ENCODE measurements around the gene ZNF771. TPM values are rescaled to one million over a fixed set of nuclear protein-coding genes. Genes with fewer than 3 reads are reported as not detected.
"Not testable (repeated sequence)": the region's sequence is repeated elsewhere in the genome, so short reads cannot be mapped to it uniquely, and the experiment has no call there.

ZNF771 gene
- polyA plus RNA-seq, 10 donors = 3.0 to 7.0 (median 4.0) TPM

GRCh38 chr16:30372725-30373124 lies 34.7 kb upstream of the ZNF771 start:
- no peak for DNase-seq

GRCh38 chr16:30374538-30374937 lies 32.9 kb upstream of the ZNF771 start, which contains the start of gene MYL11:
Gene MYL11, plus strand, starts transcription at chr16:30374802. Its CDS starts 56 bp downstream, at chr16:30374858.
- DNase-seq = peak in 1 of 3 donors; percentile 75

GRCh38 chr16:30375864-30376263 lies 31.5 kb upstream of the ZNF771 start:
- DNase-seq = no peak

- DNase-seq = peak in 1 of 3 donors; percentile 17
These were observed 30.9 kb upstream of the ZNF771 start for GRCh38 chr16:30376461-30376902.

GRCh38 chr16:30377050-30377811 lies 30.2 kb upstream of the ZNF771 start:
- no peak for DNase-seq

GRCh38 chr16:30377812-30378235 lies 29.6 kb upstream of the ZNF771 start:
- peak; percentile 88 to 96 (median 94) for DNase-seq

GRCh38 chr16:30378236-30379157 lies 28.9 kb upstream of the ZNF771 start:
- peak; percentile 98 to 99 (median 99) for DNase-seq

- no peak for DNase-seq
These were observed 28.1 kb upstream of the ZNF771 start for GRCh38 chr16:30379158-30379783.

- no peak for DNase-seq
These were observed 27.2 kb upstream of the ZNF771 start for GRCh38 chr16:30380072-30380802.

- DNase-seq = no peak
These were observed 26.6 kb upstream of the ZNF771 start for GRCh38 chr16:30380803-30381208.

GRCh38 chr16:30381291-30382041 lies 25.9 kb upstream of the ZNF771 start:
- DNase-seq = no peak

- no peak for DNase-seq
These were observed 25.1 kb upstream of the ZNF771 start, which contains the start of gene SEPTIN1 for GRCh38 chr16:30382111-30382881. Gene SEPTIN1, minus strand, starts transcription at chr16:30382561. Its CDS starts 19 bp downstream, at chr16:30382542.

- peak in 2 of 3 donors; percentile 77 to 90 for DNase-seq
These were observed 23.9 kb upstream of the ZNF771 start for GRCh38 chr16:30383521-30383920.

- peak in 1 of 3 donors; percentile 78 for DNase-seq
These were observed 12.7 kb upstream of the ZNF771 start for GRCh38 chr16:30394592-30395154.

- DNase-seq = peak; percentile 89 to 97 (median 93)
These were observed 12.0 kb upstream of the ZNF771 start, which contains the start of gene ZNF48 for GRCh38 chr16:30395155-30395991. Gene ZNF48, plus strand, starts transcription at chr16:30395420. Its CDS starts 375 bp downstream, at chr16:30395795.

- DNase-seq = no peak
These were observed 11.3 kb upstream of the ZNF771 start for GRCh38 chr16:30395992-30396585.

- DNase-seq = not testable (repeated sequence)
These were observed 10.8 kb upstream of the ZNF771 start for GRCh38 chr16:30396627-30397026.

- DNase-seq = no peak
These were observed 10.3 kb upstream of the ZNF771 start for GRCh38 chr16:30397056-30397455.

Data from muscle of back (tissue), 11 donors.